Fibroblast of lung (primary cell): ENCODE data around the gene SEC22A. TPM values are rescaled to one million over a fixed set of nuclear protein-coding genes. Genes with fewer than 3 reads are reported as not detected.

Experiments used
- DNase-seq, 2 donors: peaks; one replicate each; pipeline versions ENCODE4 v3.0.0 to v3.0.0-alpha.2; 2010; ENCODE audit warnings: low read depth in 2 of 2
- H2AFZ ChIP-seq: 2 replicates; pipeline ENCODE4 v1.5.1; 2012; ENCODE audit warnings: low read length, control low read depth, inconsistent platforms
- H3K27ac ChIP-seq: 2 replicates; pipeline ENCODE4 v1.5.1; 2011; ENCODE audit warnings: low read length, control low read depth; ENCODE audit not compliant: insufficient read depth
- H3K27me3 ChIP-seq: 2 replicates; pipeline ENCODE4 v1.5.1; 2011; ENCODE audit warnings: mild to moderate bottlenecking, low read length; ENCODE audit not compliant: control insufficient read depth, insufficient read depth
- H3K36me3 ChIP-seq: 2 replicates; pipeline ENCODE4 v1.5.1; 2011; ENCODE audit warnings: low read length; ENCODE audit not compliant: control insufficient read depth, insufficient read depth
- H3K4me1 ChIP-seq: 2 replicates; pipeline ENCODE4 v1.5.1; 2011; ENCODE audit warnings: low read length; ENCODE audit not compliant: control insufficient read depth, insufficient read depth; ENCODE audit errors: extremely low read depth
- H3K4me2 ChIP-seq: 2 replicates; pipeline ENCODE4 v1.5.1; 2011; ENCODE audit warnings: low read length, control low read depth; ENCODE audit not compliant: insufficient read depth; ENCODE audit errors: extremely low read depth
- H3K4me3 ChIP-seq, 4 experiments: fragments of 200-600 bp in 1 of 4; sonication (generic) in 1 of 4; replicated peaks in 1 of 4; 2 replicates each; pipeline ENCODE4 v1.5.1; 2011 to 2016; ENCODE audit warnings: low read length in 4 of 4, low read depth in 3 of 4, mild to moderate bottlenecking in 3 of 4, control low read depth in 2 of 4, inconsistent platforms in 1 of 4, mixed read lengths in 1 of 4; ENCODE audit not compliant: insufficient read depth in 1 of 4; ENCODE audit errors: control extremely low read depth in 1 of 4
- H3K79me2 ChIP-seq: 2 replicates; pipeline ENCODE4 v1.5.1; 2012; ENCODE audit warnings: mild to moderate bottlenecking, low read length, inconsistent platforms; ENCODE audit not compliant: control insufficient read depth, insufficient read depth
- H3K9ac ChIP-seq: 2 replicates; pipeline ENCODE4 v1.5.1; 2011; ENCODE audit warnings: mild to moderate bottlenecking, low read length, control low read depth; ENCODE audit not compliant: insufficient read depth
- H3K9me3 ChIP-seq: 2 replicates; pipeline ENCODE4 v1.5.1; 2012; ENCODE audit warnings: low read depth, low read length; ENCODE audit not compliant: control insufficient read depth, insufficient read depth
- H4K20me1 ChIP-seq: 2 replicates; pipeline ENCODE4 v1.5.1; 2011; ENCODE audit warnings: low read length; ENCODE audit not compliant: control insufficient read depth, insufficient read depth; ENCODE audit errors: extremely low read depth
- EZH2 ChIP-seq: IDR thresholded peaks from 2 replicates; pipeline ENCODE4 v1.5.1; 2012; ENCODE audit warnings: low read length, control low read depth, mild to moderate bottlenecking; ENCODE audit errors: missing control alignments
- polyA plus RNA-seq, 2 donors: library from polyadenylated mRNA; depleted of rRNA in 1 of 2; stranded (reverse) in 1 of 2; unstranded in 1 of 2; fragments of >200 nt; gene quantifications; 2 replicates each; pipeline ENCODE4 v1.2.1, GENCODE V29; 2011 to 2012; ENCODE audit warnings: missing spikeins in 1 of 2
- total RNA-seq: library from RNA; depleted of rRNA; stranded (reverse); fragments of >200 nt; gene quantifications from 2 replicates; pipeline ENCODE4 v1.2.1, GENCODE V29; 2014
- TF ChIP-seq, protein P1 (sequence below), 2 donors: IDR thresholded peaks in 1 of 2; conservative IDR thresholded peaks in 1 of 2; 1 replicate in 1 of 2; 2 replicates in 1 of 2; pipeline ENCODE4 v1.5.1; 2011 to 2012; ENCODE audit warnings: low read length in 2 of 2, control low read depth in 1 of 2, inconsistent platforms in 1 of 2, low read depth in 1 of 2, mild to moderate bottlenecking in 1 of 2

Gene SEC22A
- total and polyA plus RNA-seq, 2 donors (not counting 1 experiment from before 2014, with no cell fraction given): 45.4 to 52.7 TPM

- H3K4me1 ChIP-seq: no peaks in the 10 kb centered on the region
- H4K20me1 ChIP-seq: no peaks in the 10 kb centered on the region
- no peak overlapping the region for H3K9ac ChIP-seq
- H3K4me3 ChIP-seq: no peak overlapping the region
- H3K4me2 ChIP-seq: no peak overlapping the region
- no peaks in the 10 kb centered on the region for H3K9me3 ChIP-seq
- H3K27ac ChIP-seq: no peak overlapping the region
- no peaks in the 10 kb centered on the region for H3K36me3 ChIP-seq
- TF ChIP-seq, protein P1, sequence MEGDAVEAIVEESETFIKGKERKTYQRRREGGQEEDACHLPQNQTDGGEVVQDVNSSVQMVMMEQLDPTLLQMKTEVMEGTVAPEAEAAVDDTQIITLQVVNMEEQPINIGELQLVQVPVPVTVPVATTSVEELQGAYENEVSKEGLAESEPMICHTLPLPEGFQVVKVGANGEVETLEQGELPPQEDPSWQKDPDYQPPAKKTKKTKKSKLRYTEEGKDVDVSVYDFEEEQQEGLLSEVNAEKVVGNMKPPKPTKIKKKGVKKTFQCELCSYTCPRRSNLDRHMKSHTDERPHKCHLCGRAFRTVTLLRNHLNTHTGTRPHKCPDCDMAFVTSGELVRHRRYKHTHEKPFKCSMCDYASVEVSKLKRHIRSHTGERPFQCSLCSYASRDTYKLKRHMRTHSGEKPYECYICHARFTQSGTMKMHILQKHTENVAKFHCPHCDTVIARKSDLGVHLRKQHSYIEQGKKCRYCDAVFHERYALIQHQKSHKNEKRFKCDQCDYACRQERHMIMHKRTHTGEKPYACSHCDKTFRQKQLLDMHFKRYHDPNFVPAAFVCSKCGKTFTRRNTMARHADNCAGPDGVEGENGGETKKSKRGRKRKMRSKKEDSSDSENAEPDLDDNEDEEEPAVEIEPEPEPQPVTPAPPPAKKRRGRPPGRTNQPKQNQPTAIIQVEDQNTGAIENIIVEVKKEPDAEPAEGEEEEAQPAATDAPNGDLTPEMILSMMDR (conservative IDR thresholded peaks at IDR 0.05 in 1 of 2, IDR thresholded peaks at IDR 0.05 in 1 of 2; ENCODE audit: low read depth in 1 of 2, low read length in 2 of 2): no peak
- TF ChIP-seq EZH2: no peak
- DNase-seq: no peak
- H3K79me2 ChIP-seq: no peaks in the 10 kb centered on the region
- H3K27me3 ChIP-seq: no peaks in the 10 kb centered on the region
- H2AFZ ChIP-seq: no peak overlapping the region
Observed at GRCh38 chr3:123262226-123262625, 60.5 kb downstream of the SEC22A start.

DNA sequence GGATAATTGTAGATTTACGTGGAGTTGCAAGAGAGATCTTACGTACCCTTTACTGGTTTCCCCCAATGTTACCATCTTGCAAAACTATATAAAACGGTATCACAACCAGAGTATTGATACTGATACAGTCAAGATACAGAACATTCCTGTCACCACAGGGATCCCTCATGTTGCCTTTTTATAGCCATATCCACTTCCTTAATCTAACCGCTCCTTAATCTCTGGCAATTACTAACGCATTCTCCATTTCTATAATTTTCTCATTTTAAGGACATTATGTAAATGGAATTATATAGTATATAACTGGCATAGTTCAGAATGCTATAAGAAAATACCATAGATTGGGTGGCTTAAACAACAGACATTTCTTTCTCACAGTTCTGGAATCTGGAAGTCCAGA, 61.1 kb downstream of the SEC22A start:
- H3K27ac ChIP-seq: no peak overlapping the region
- H3K36me3 ChIP-seq: no peaks in the 10 kb centered on the region
- H2AFZ ChIP-seq: no peak overlapping the region
- no peaks in the 10 kb centered on the region for H3K9me3 ChIP-seq
- no peak overlapping the region for H3K9ac ChIP-seq
- H3K4me2 ChIP-seq: no peak overlapping the region
- H4K20me1 ChIP-seq: no peaks in the 10 kb centered on the region
- no peak for TF ChIP-seq EZH2
- TF ChIP-seq, protein P1 (conservative IDR thresholded peaks at IDR 0.05 in 1 of 2, IDR thresholded peaks at IDR 0.05 in 1 of 2; ENCODE audit: low read depth in 1 of 2, low read length in 2 of 2): no peak
- H3K4me3 ChIP-seq: no peak overlapping the region
- no peaks in the 10 kb centered on the region for H3K4me1 ChIP-seq
- no peaks in the 10 kb centered on the region for H3K79me2 ChIP-seq
- DNase-seq: no peak
- H3K27me3 ChIP-seq: no peaks in the 10 kb centered on the region

DNA sequence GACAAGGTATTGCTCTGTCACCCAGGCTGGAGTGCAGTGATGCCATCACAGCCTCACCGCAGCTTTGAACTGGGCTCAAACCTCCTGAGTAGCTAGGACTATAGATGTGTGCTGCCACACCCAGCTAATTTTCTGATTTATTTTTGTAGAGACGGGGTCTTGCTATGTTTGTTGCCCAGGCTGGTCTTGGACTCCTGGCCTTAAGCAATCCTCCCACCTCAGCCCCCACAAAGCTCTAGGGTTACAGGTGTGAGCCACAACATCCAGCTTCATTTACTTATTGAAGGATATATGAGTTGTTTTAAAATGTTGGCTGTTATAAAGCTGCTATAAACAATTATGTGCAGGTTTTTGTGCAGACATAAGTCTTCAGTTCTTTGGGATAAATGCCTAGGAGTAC, 62.2 kb downstream of the SEC22A start:
- Histone ChIP-seq H3K4me3 (no peak overlapping the region), H3K36me3 (no peaks in the 10 kb centered on the region), H3K9me3 (no peaks in the 10 kb centered on the region), H4K20me1 (no peaks in the 10 kb centered on the region), H3K27ac (no peak overlapping the region), H3K4me1 (no peaks in the 10 kb centered on the region), H3K79me2 (no peaks in the 10 kb centered on the region), H3K4me2 (no peak overlapping the region), H3K9ac (no peak overlapping the region), H3K27me3 (no peaks in the 10 kb centered on the region), H2AFZ (no peak overlapping the region)
- TF ChIP-seq, protein P1 (conservative IDR thresholded peaks at IDR 0.05 in 1 of 2, IDR thresholded peaks at IDR 0.05 in 1 of 2; ENCODE audit: low read depth in 1 of 2, low read length in 2 of 2): no peak
- no peak for TF ChIP-seq EZH2
- no peak for DNase-seq
